ENCODE measurements around the gene MRPS34. TPM values are rescaled to one million over a fixed set of nuclear protein-coding genes. Genes with fewer than 3 reads are reported as not detected.

Gene MRPS34
- total RNA-seq, 3 donors from 2014 or later = 85.9 to 95.4 (median 87.8) TPM

DNA sequence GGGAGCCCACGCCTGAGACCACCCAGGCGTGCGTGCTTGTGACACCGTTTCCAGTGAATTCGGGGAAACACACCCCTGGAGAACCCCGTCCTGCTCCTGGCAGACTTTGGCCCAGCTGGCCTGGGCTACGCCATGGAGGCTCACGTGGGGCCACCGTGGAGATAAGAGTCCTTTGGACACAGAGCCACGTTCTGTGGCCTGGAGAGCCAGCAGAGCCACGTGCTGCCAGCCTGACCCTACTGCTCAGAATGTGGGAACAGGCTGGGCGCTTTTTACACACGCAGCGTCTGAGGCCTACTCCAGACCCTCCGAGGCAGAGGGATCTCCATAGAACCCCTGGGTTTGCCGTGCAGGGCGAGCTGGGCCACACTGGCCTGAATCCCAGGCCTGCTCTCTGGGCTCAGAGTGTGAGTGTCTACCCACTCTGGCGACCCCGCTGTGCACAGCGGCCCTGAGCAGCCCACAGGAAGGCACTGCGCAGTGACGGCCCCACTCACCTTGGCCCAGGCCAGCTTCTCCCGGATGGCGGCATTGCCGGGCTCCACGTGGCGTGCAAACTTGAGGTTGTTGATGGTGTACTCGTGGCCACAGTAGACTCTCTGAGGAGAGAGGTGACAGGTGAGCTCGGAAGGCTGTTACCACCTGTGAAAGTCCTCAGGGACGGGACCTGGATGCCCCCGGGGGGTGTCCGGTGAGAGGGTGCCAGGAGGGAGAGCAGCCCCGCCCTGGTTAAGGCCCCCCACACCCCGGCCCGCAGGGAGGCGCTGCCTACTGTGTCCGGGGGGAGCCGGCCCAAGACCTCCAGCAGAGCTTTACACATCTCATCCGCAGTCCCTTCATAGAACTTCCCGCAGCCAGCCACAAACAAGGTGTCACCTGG is 43.7 kb upstream of the MRPS34 start:
- Histone ChIP-seq H3K4me1 (peaks cover 0 to 7% of the 10 kb centered on the region in 2 donors), H3K9me3 (no peaks in the 10 kb centered on the region), H3K27ac (no peak overlapping the region), H3K27me3 (no peaks in the 10 kb centered on the region), H3K4me3 (no peak overlapping the region), H3K36me3 (peaks cover 15% of the 10 kb centered on the region)
- DNase-seq (ENCODE audit: low spot score in 2 of 2) = no peak
- TF ChIP-seq, protein P1, sequence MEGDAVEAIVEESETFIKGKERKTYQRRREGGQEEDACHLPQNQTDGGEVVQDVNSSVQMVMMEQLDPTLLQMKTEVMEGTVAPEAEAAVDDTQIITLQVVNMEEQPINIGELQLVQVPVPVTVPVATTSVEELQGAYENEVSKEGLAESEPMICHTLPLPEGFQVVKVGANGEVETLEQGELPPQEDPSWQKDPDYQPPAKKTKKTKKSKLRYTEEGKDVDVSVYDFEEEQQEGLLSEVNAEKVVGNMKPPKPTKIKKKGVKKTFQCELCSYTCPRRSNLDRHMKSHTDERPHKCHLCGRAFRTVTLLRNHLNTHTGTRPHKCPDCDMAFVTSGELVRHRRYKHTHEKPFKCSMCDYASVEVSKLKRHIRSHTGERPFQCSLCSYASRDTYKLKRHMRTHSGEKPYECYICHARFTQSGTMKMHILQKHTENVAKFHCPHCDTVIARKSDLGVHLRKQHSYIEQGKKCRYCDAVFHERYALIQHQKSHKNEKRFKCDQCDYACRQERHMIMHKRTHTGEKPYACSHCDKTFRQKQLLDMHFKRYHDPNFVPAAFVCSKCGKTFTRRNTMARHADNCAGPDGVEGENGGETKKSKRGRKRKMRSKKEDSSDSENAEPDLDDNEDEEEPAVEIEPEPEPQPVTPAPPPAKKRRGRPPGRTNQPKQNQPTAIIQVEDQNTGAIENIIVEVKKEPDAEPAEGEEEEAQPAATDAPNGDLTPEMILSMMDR (IDR thresholded peaks at IDR 0.05) = no peak
- TF ChIP-seq POLR2AphosphoS5 (IDR thresholded peaks at IDR 0.05) = no peak
- TF ChIP-seq POLR2A (IDR thresholded peaks at IDR 0.05) = no peak
- intact Hi-C loops (cut with DNase I; ENCODE audit: low total_unique reads) = no loop called here

DNA sequence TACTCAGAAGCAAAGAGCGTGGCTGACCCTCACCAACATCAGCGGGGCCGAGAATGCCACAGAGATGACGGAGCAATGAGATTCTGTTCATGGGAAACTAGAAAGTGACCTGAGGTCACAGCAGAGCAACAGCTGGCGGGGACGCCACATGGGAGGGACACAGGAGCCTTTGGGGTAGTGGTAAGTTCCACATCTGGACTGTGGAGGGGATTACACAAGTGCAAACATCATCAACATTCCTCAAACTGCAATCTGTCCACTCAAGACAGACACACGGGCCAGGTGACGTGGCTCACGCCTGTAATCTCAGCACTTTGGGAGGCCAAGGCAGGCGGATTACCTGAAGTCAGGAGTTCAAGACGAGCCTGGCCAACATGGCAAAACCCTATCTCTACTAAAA is 42.5 kb upstream of the MRPS34 start:
- Histone ChIP-seq H3K27me3 (no peaks in the 10 kb centered on the region), H3K36me3 (peaks cover 11% of the 10 kb centered on the region), H3K27ac (no peak overlapping the region), H3K9me3 (no peaks in the 10 kb centered on the region), H3K4me3 (no peak overlapping the region), H3K4me1 (peaks cover 0 to 7% of the 10 kb centered on the region in 2 donors)
- intact Hi-C loops (cut with DNase I; ENCODE audit: low total_unique reads) = no loop called here
- TF ChIP-seq POLR2A (IDR thresholded peaks at IDR 0.05) (no peak), POLR2AphosphoS5 (IDR thresholded peaks at IDR 0.05) (no peak)
- TF ChIP-seq, protein P1 (IDR thresholded peaks at IDR 0.05) = no peak
- no peak for DNase-seq (ENCODE audit: low spot score in 2 of 2)

DNA sequence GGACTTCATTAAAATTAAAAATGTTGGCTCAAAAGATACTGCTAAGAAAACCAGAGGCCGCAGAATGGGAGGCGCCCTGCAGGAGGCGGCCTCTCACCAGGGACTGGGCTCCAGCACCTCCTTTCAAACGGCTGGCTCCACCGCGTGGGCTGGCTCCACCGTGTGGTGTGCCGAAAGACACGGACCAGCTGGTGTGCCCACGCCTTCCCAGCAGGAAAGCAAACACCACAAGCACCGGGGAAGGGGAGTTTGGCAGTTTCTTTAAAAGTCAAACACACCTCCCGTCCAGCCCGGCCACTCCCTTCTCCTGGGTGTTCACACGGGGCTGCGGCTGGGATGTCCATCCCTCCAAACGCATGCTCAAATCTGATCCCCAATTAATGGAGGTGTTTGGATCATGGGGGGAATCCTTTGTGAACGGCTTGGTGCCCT is 39.8 kb upstream of the MRPS34 start:
- Histone ChIP-seq H3K4me3 (no peak overlapping the region), H3K9me3 (no peaks in the 10 kb centered on the region), H3K27me3 (no peaks in the 10 kb centered on the region), H3K27ac (no peak overlapping the region), H3K36me3 (peaks cover 11% of the 10 kb centered on the region), H3K4me1 (peaks cover 0 to 7% of the 10 kb centered on the region in 2 donors)
- TF ChIP-seq POLR2AphosphoS5 (IDR thresholded peaks at IDR 0.05) = no peak
- TF ChIP-seq, protein P1 (IDR thresholded peaks at IDR 0.05) = peak in 2 of 3 donors; percentile 33 to 53
- intact Hi-C loops (cut with DNase I; ENCODE audit: low total_unique reads) = no loop called here
- peak; percentile 58 to 73 for DNase-seq (ENCODE audit: low spot score in 2 of 2)

DNA sequence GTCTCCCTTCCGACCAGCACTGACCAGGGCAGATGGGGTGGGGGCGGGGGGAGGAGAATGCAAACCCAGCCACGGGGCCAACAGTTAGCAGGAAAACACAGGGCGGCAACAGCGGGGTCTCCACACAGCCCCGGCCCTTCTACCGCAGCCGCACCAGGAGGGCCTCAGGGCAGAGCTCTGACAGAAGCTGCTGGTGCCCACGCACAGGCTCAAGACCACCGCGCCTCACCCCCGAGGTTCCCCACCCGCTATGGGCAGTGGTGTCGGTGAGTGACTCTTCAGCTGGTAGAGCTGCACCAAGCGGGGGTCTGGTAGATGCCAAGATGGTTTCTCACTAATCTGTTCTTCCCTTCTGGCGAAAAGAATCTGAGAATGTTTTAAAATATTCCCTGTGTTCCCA is 37.6 kb upstream of the MRPS34 start:
- DNase-seq (ENCODE audit: low spot score in 2 of 2) = no peak
- TF ChIP-seq, protein P1 (IDR thresholded peaks at IDR 0.05) = no peak
- Histone ChIP-seq H3K36me3 (no peaks in the 10 kb centered on the region), H3K4me3 (no peak overlapping the region), H3K9me3 (no peaks in the 10 kb centered on the region), H3K4me1 (peaks cover 0 to 7% of the 10 kb centered on the region in 2 donors), H3K27me3 (no peaks in the 10 kb centered on the region), H3K27ac (no peak overlapping the region)
- intact Hi-C loops (cut with DNase I; ENCODE audit: low total_unique reads) = no loop called here

GRCh38 chr16:1810106-1810505 is 37.2 kb upstream of the MRPS34 start:
- Histone ChIP-seq H3K9me3 (no peaks in the 10 kb centered on the region), H3K36me3 (no peaks in the 10 kb centered on the region), H3K4me1 (peaks cover 0 to 7% of the 10 kb centered on the region in 2 donors), H3K4me3 (no peak overlapping the region), H3K27ac (no peak overlapping the region), H3K27me3 (no peaks in the 10 kb centered on the region)
- intact Hi-C loops (cut with DNase I; ENCODE audit: low total_unique reads) = no loop called here
- TF ChIP-seq POLR2A (IDR thresholded peaks at IDR 0.05) = no peak
- no peak for DNase-seq (ENCODE audit: low spot score in 2 of 2)
